Endothelial cell of umbilical vein (primary cell): ENCODE results near the gene MAPK4. TPM values are rescaled to one million over a fixed set of nuclear protein-coding genes. Genes with fewer than 3 reads are reported as not detected.

Experiments used
- BruUV-seq: library from RNA; stranded (reverse); fragments of 400-500 nt; replicated peaks from 2 replicates; lab custom pipeline; 2021; lab: Mats Ljungman, UMichigan
- CTCF ChIA-PET: fragments of 300-600, 350-600 bp; sonication (Branson Sonifier 250); formaldehyde crosslinking; loops from one replicate; lab custom pipeline; 2021; ENCODE audit warnings: antibody characterized with exemption, inconsistent platforms; lab: Charles Lee
- POLR2A ChIA-PET: fragments of 300-600, 350-600 bp; sonication (Branson Sonifier 250); formaldehyde crosslinking; loops from one replicate; lab custom pipeline; 2021; ENCODE audit warnings: antibody characterized with exemption, inconsistent platforms; lab: Charles Lee
- DNase-seq: peaks from one replicate; pipeline ENCODE4 v3.0.0-alpha.2; 2011; ENCODE audit warnings: low read depth, low spot score
- FAIRE-seq: peaks from 2 replicates; lab custom pipeline; 2011; peaks lifted over from hg19 to GRCh38; lab: Jason Lieb, UNC
- H2AFZ ChIP-seq: 2 replicates; pipeline ENCODE4 v1.6.0; 2012; ENCODE audit warnings: low read depth, low read length, control low read depth, inconsistent platforms
- H3K27ac ChIP-seq: 2 replicates; pipeline ENCODE4 v1.5.1; 2011; ENCODE audit warnings: low read depth, mild to moderate bottlenecking, control low read depth, low read length, moderate library complexity; ENCODE audit not compliant: insufficient read depth
- H3K27me3 ChIP-seq, 2 experiments: 2 replicates each; pipeline versions ENCODE4 v1.6.0 to v1.6.1; 2011; ENCODE audit warnings: low read length in 2 of 2, mixed read lengths in 1 of 2; ENCODE audit not compliant: control insufficient read depth in 2 of 2, insufficient read depth in 2 of 2
- H3K36me3 ChIP-seq, 2 experiments: 2 replicates in 1 of 2; 3 replicates in 1 of 2; pipeline ENCODE4 v1.5.1; 2011; ENCODE audit warnings: low read length in 2 of 2, mild to moderate bottlenecking in 1 of 2, moderate library complexity in 1 of 2; ENCODE audit not compliant: control insufficient read depth in 2 of 2, insufficient read depth in 2 of 2; ENCODE audit errors: extremely low read depth in 1 of 2
- H3K4me1 ChIP-seq: 3 replicates; pipeline ENCODE4 v1.5.1; 2011; ENCODE audit warnings: mild to moderate bottlenecking, low read length; ENCODE audit not compliant: control insufficient read depth, insufficient read depth; ENCODE audit errors: extremely low read depth
- H3K4me2 ChIP-seq: 2 replicates; pipeline ENCODE4 v1.6.1; 2011; ENCODE audit warnings: low read length, control low read depth, mixed read lengths; ENCODE audit not compliant: insufficient read depth
- H3K4me3 ChIP-seq, 3 experiments: fragments of 200-600 bp in 1 of 3; sonication (generic), shearing (Covaris generic) in 1 of 3; replicated peaks in 1 of 3; 2 replicates each; pipeline ENCODE4 v1.5.1; 2011 to 2016; ENCODE audit warnings: control low read depth in 3 of 3, low read length in 3 of 3, mild to moderate bottlenecking in 2 of 3, inconsistent platforms in 1 of 3, low read depth in 1 of 3, moderate library complexity in 1 of 3; ENCODE audit not compliant: insufficient read depth in 1 of 3
- H3K79me2 ChIP-seq: 2 replicates; pipeline ENCODE4 v1.6.0; 2012; ENCODE audit warnings: low read length, inconsistent platforms; ENCODE audit not compliant: control insufficient read depth, insufficient read depth
- H3K9ac ChIP-seq: replicated peaks from 2 replicates; pipeline ENCODE3; 2011; ENCODE audit warnings: low read length, control low read depth; ENCODE audit not compliant: insufficient read depth; ENCODE audit errors: extremely low read depth
- H3K9me1 ChIP-seq: replicated peaks from 3 replicates; pipeline ENCODE4 v1.6.0; 2011; ENCODE audit warnings: mild to moderate bottlenecking, low read length; ENCODE audit not compliant: control insufficient read depth, insufficient read depth; ENCODE audit errors: extremely low read depth
- H3K9me3 ChIP-seq: replicated peaks from 2 replicates; pipeline ENCODE4 v1.5.1; 2012; ENCODE audit warnings: low read length, inconsistent platforms; ENCODE audit not compliant: control insufficient read depth, insufficient read depth
- H4K20me1 ChIP-seq: replicated peaks from 2 replicates; pipeline ENCODE3; 2011; ENCODE audit warnings: mild to moderate bottlenecking, low read length; ENCODE audit not compliant: control insufficient read depth, insufficient read depth; ENCODE audit errors: extremely low read depth
- CTCF ChIP-seq, 2 donors: IDR thresholded peaks; 1 replicate in 1 of 2; 2 replicates in 1 of 2; pipeline ENCODE4 v1.5.1; 2011; ENCODE audit warnings: low read length in 2 of 2, mild to moderate bottlenecking in 2 of 2, moderate library complexity in 2 of 2, control low read depth in 1 of 2, inconsistent platforms in 1 of 2, low read depth in 1 of 2; ENCODE audit not compliant: insufficient read depth in 1 of 2; ENCODE audit errors: extremely low read depth in 1 of 2
- EZH2 ChIP-seq: IDR thresholded peaks from 2 replicates; pipeline ENCODE4 v1.6.1; 2012; ENCODE audit warnings: borderline replicate concordance, low read depth, mild to moderate bottlenecking, moderate library complexity, low read length, inconsistent platforms; ENCODE audit not compliant: severe bottlenecking
- FOS ChIP-seq: IDR thresholded peaks from 2 replicates; pipeline ENCODE4 v1.6.1; 2011; ENCODE audit warnings: mild to moderate bottlenecking, low read length, moderate library complexity, borderline replicate concordance; ENCODE audit not compliant: insufficient read depth
- GATA2 ChIP-seq: IDR thresholded peaks from 2 replicates; pipeline ENCODE4 v1.7.0; 2011; ENCODE audit warnings: low read depth, mild to moderate bottlenecking, moderate library complexity, mixed read lengths, low read length; ENCODE audit not compliant: insufficient read length, insufficient read depth
- JUN ChIP-seq: IDR thresholded peaks from 2 replicates; pipeline ENCODE4 v1.6.1; 2011; ENCODE audit warnings: borderline replicate concordance, low read depth; ENCODE audit not compliant: insufficient read length, insufficient read depth
- MAX ChIP-seq: IDR thresholded peaks from 2 replicates; pipeline ENCODE4 v1.6.1; 2011; ENCODE audit not compliant: insufficient read depth, insufficient read length
- MYC ChIP-seq: IDR thresholded peaks from one replicate; pipeline ENCODE4 v1.6.1; 2011; ENCODE audit warnings: mild to moderate bottlenecking, low read depth, low read length
- POLR2A ChIP-seq: IDR thresholded peaks from 2 replicates; pipeline ENCODE4 v1.6.1; 2012; ENCODE audit warnings: low read depth, mild to moderate bottlenecking, control low read depth, low read length
- POLR2AphosphoS5 ChIP-seq: IDR thresholded peaks from 2 replicates; pipeline ENCODE4 v1.6.1; 2012; ENCODE audit warnings: low read depth, mild to moderate bottlenecking, control low read depth, low read length, moderate library complexity; ENCODE audit not compliant: insufficient read depth
- dilution Hi-C: fragments of 300-500 bp; cut with MboI; formaldehyde crosslinking; loops from one replicate; pipeline ENCODE4 v1.15.0; 2019; ENCODE audit warnings: low sequenced_read_pairs; ENCODE audit not compliant: extremely low pct_ligation_motif_present
- intact Hi-C: fragments of 100-400 bp; cut with micrococcal nuclease; formaldehyde crosslinking; loops from one replicate; pipeline ENCODE4 v1.10.0; 2022
- polyA plus RNA-seq, 4 experiments: library from polyadenylated mRNA; depleted of rRNA in 3 of 4; stranded (reverse) in 3 of 4; unstranded in 1 of 4; fragments of >200 nt; gene quantifications; 2 replicates each; pipeline versions ENCODE4 v1.2.1 to v1.2.3, GENCODE V29; 2011 to 2012; ENCODE audit warnings: missing spikeins in 1 of 4
- total RNA-seq: library from RNA; stranded (reverse); gene quantifications from 2 replicates; pipeline ENCODE4 v1.2.3, GENCODE V29; 2021

The MAPK4 gene
- total and polyA plus RNA-seq, 2 donors (not counting 3 experiments of a cell fraction or from before 2014, with no cell fraction given) = not detected

- H2AFZ ChIP-seq = no peak overlapping the region
- no peaks in the 10 kb centered on the region for H3K4me1 ChIP-seq
- ChIA-PET POLR2A (no interaction called here), CTCF (no interaction called here)
- no peak overlapping the region for H3K9ac ChIP-seq
- H3K4me3 ChIP-seq = no peak overlapping the region
- dilution Hi-C loops = no loop called here
- DNase-seq (no peak), FAIRE-seq (no peak)
- BruUV-seq = no TSS peak
- H3K4me2 ChIP-seq = no peak overlapping the region
- no peak overlapping the region for H3K27ac ChIP-seq
- H3K79me2 ChIP-seq = no peaks in the 10 kb centered on the region
- no peaks in the 10 kb centered on the region for H4K20me1 ChIP-seq
- TF ChIP-seq MAX (no peak), JUN (no peak), POLR2A (no peak), MYC (no peak), FOS (no peak), POLR2AphosphoS5 (no peak), EZH2 (no peak), CTCF (IDR thresholded peaks at IDR 0.05; ENCODE audit: extremely low read depth in 1 of 2, insufficient read depth in 1 of 2, low read depth in 1 of 2, low read length in 2 of 2) (no peak), GATA2 (no peak)
- no peaks in the 10 kb centered on the region for H3K36me3 ChIP-seq
- H3K27me3 ChIP-seq = no peaks in the 10 kb centered on the region
- intact Hi-C loops = no loop called here
- no peaks in the 10 kb centered on the region for H3K9me3 ChIP-seq
- H3K9me1 ChIP-seq = no peaks in the 10 kb centered on the region
Observed at GRCh38 chr18:50679656-50680055, 119.8 kb downstream of the MAPK4 start.
